Mesodermal cell (in vitro differentiated cells): ENCODE results near the gene ARHGEF9.

Experiments
- H3K27ac ChIP-seq: 2 replicates; pipeline ENCODE4 v1.7.0; 2013; ENCODE audit warnings: mild to moderate bottlenecking, low read depth, low read length, moderate library complexity; ENCODE audit not compliant: severe bottlenecking
- H3K36me3 ChIP-seq: 2 replicates; pipeline ENCODE4 v1.7.1; 2013; ENCODE audit warnings: mild to moderate bottlenecking, low read length, moderate library complexity; ENCODE audit not compliant: control insufficient read depth, insufficient read depth
- H3K4me1 ChIP-seq: one replicate; pipeline ENCODE4 v1.7.1; 2013; ENCODE audit warnings: mild to moderate bottlenecking, low read length; ENCODE audit not compliant: insufficient read depth, control insufficient read depth, poor library complexity, severe bottlenecking
- H3K4me3 ChIP-seq: 2 replicates; pipeline ENCODE4 v1.7.0; 2013; ENCODE audit warnings: low read length, control low read depth, mild to moderate bottlenecking; ENCODE audit not compliant: insufficient read depth, poor library complexity, severe bottlenecking; ENCODE audit errors: extremely low read depth
- H3K9me3 ChIP-seq: 2 replicates; pipeline ENCODE4 v1.7.1; 2013; ENCODE audit warnings: mild to moderate bottlenecking, low read length, moderate library complexity; ENCODE audit not compliant: control insufficient read depth
- WGBS, 2 experiments: methylation state at CpG; one replicate each; pipeline ENCODE4 v1.1.5; 2013; ENCODE audit warnings: missing lambda C conversion rate in 2 of 2; ENCODE audit not compliant: insufficient coverage in 2 of 2; 5-methylcytosine and 5-hydroxymethylcytosine counted together

The ARHGEF9 gene

GRCh38 chrX:63718010-63718694 is 66.9 kb downstream of the ARHGEF9 start:
- Histone ChIP-seq H3K9me3 (no peaks in the 10 kb centered on the region), H3K4me1 (peaks cover 9% of the 10 kb centered on the region), H3K27ac (no peak overlapping the region), H3K4me3 (no peak overlapping the region), H3K36me3 (peaks cover 24% of the 10 kb centered on the region)
- WGBS, 2 experiments: no CpG with 5 or more reads among the region's 2 CpGs

- no CpG with 5 or more reads among the region's 2 CpGs for WGBS, 2 experiments
- Histone ChIP-seq H3K9me3 (no peaks in the 10 kb centered on the region), H3K27ac (peak overlapping the region; percentile 49), H3K4me1 (peaks cover 10% of the 10 kb centered on the region), H3K4me3 (no peak overlapping the region), H3K36me3 (peaks cover 13% of the 10 kb centered on the region)
Measured at GRCh38 chrX:63713526-63713925, 71.5 kb downstream of the ARHGEF9 start.

- H3K4me1 ChIP-seq: peaks cover 7% of the 10 kb centered on the region
- no peak overlapping the region for H3K4me3 ChIP-seq
- no peak overlapping the region for H3K27ac ChIP-seq
- peaks cover 28% of the 10 kb centered on the region for H3K36me3 ChIP-seq
- WGBS, 2 experiments: no CpG with 5 or more reads among the region's 2 CpGs
- H3K9me3 ChIP-seq: no peaks in the 10 kb centered on the region
Measured at GRCh38 chrX:63708801-63709200, 76.2 kb downstream of the ARHGEF9 start.

GRCh38 chrX:63702556-63702955 is 82.5 kb downstream of the ARHGEF9 start:
- no peak overlapping the region for H3K4me3 ChIP-seq
- no CpG with 5 or more reads among the region's 1 CpG for WGBS, 2 experiments
- H3K36me3 ChIP-seq: peaks cover 60% of the 10 kb centered on the region
- no peaks in the 10 kb centered on the region for H3K4me1 ChIP-seq
- no peak overlapping the region for H3K27ac ChIP-seq
- no peaks in the 10 kb centered on the region for H3K9me3 ChIP-seq

GRCh38 chrX:63686878-63687714 is 97.9 kb downstream of the ARHGEF9 start:
- Histone ChIP-seq H3K4me1 (no peaks in the 10 kb centered on the region), H3K27ac (no peak overlapping the region)
- 0% methylated on average over 1 of the region's 1 CpG; no CpG with 5 or more reads in 1 of the 2 experiments for WGBS, 2 experiments

GRCh38 chrX:63680423-63680822 is 104.6 kb downstream of the ARHGEF9 start:
- Histone ChIP-seq H3K36me3 (peaks cover 26% of the 10 kb centered on the region), H3K27ac (no peak overlapping the region), H3K4me1 (no peaks in the 10 kb centered on the region), H3K4me3 (no peak overlapping the region), H3K9me3 (no peaks in the 10 kb centered on the region)
- WGBS, 2 experiments: no CpG with 5 or more reads among the region's 3 CpGs

More at GRCh38 chrX:63686878-63687714, 97.9 kb downstream of the ARHGEF9 start:
- Histone ChIP-seq H3K36me3 (no peaks in the 10 kb centered on the region), H3K4me3 (no peak overlapping the region), H3K9me3 (peaks cover 3% of the 10 kb centered on the region)

GRCh38 chrX:63679432-63679831 is 105.6 kb downstream of the ARHGEF9 start:
- H3K4me1 ChIP-seq: no peaks in the 10 kb centered on the region
- H3K9me3 ChIP-seq: no peaks in the 10 kb centered on the region
- WGBS, 2 experiments: no CpG with 5 or more reads among the region's 3 CpGs
- H3K36me3 ChIP-seq: peaks cover 28% of the 10 kb centered on the region
- H3K27ac ChIP-seq: no peak overlapping the region
- H3K4me3 ChIP-seq: no peak overlapping the region

GRCh38 chrX:63675716-63676115 is 109.3 kb downstream of the ARHGEF9 start:
- H3K4me1 ChIP-seq: no peaks in the 10 kb centered on the region
- H3K27ac ChIP-seq: no peak overlapping the region
- no CpG with 5 or more reads among the region's 2 CpGs for WGBS, 2 experiments
- H3K36me3 ChIP-seq: peaks cover 42% of the 10 kb centered on the region
- H3K9me3 ChIP-seq: no peaks in the 10 kb centered on the region
- no peak overlapping the region for H3K4me3 ChIP-seq

GRCh38 chrX:63673896-63674295 is 111.1 kb downstream of the ARHGEF9 start:
- no peaks in the 10 kb centered on the region for H3K4me1 ChIP-seq
- no peak overlapping the region for H3K4me3 ChIP-seq
- no peak overlapping the region for H3K27ac ChIP-seq
- no peaks in the 10 kb centered on the region for H3K9me3 ChIP-seq
- WGBS, 2 experiments: 90 to 100% methylated on average over 2 of the region's 4 CpGs
- H3K36me3 ChIP-seq: peaks cover 47% of the 10 kb centered on the region

- H3K27ac ChIP-seq: no peak overlapping the region
- peaks cover 42% of the 10 kb centered on the region for H3K36me3 ChIP-seq
- H3K4me1 ChIP-seq: peaks cover 4% of the 10 kb centered on the region
- no peak overlapping the region for H3K4me3 ChIP-seq
- H3K9me3 ChIP-seq: no peaks in the 10 kb centered on the region
Measured at GRCh38 chrX:63664741-63665140, 120.3 kb downstream of the ARHGEF9 start.

- no peak overlapping the region for H3K4me3 ChIP-seq
- H3K27ac ChIP-seq: no peak overlapping the region
- peaks cover 39% of the 10 kb centered on the region for H3K36me3 ChIP-seq
- H3K4me1 ChIP-seq: peaks cover 4% of the 10 kb centered on the region
- WGBS, 2 experiments: 100% methylated on average over 1 of the region's 1 CpG
- H3K9me3 ChIP-seq: no peaks in the 10 kb centered on the region
Measured at GRCh38 chrX:63664083-63664482, 120.9 kb downstream of the ARHGEF9 start.
